Keratinocyte (primary cell): ENCODE data around the gene PMEPA1.

ENCODE experiments used
- CTCF ChIP-seq, 3 experiments: IDR thresholded peaks in 1 of 3; conservative IDR thresholded peaks in 1 of 3; optimal IDR thresholded peaks in 1 of 3; 2 replicates in 2 of 3; 3 replicates in 1 of 3; pipeline versions ENCODE3 to v1.5.1; 2011; ENCODE audit warnings: low read length in 3 of 3, mild to moderate bottlenecking in 3 of 3, moderate library complexity in 2 of 3, control low read depth in 1 of 3, inconsistent platforms in 1 of 3; ENCODE audit not compliant: insufficient read depth in 2 of 3; ENCODE audit errors: extremely low read depth in 1 of 3
- EZH2 ChIP-seq: IDR thresholded peaks from one replicate; pipeline ENCODE4 v1.6.1; 2012; ENCODE audit warnings: inconsistent platforms, mild to moderate bottlenecking, low read length, moderate library complexity

GRCh38 chr20:57660922-57661745 lies 48.7 kb downstream of the PMEPA1 start:
- no peak for TF ChIP-seq CTCF (optimal IDR thresholded peaks at IDR 0.05 in 1 of 3, IDR thresholded peaks at IDR 0.05 in 1 of 3, conservative IDR thresholded peaks at IDR 0.05 in 1 of 3; ENCODE audit: extremely low read depth in 1 of 3, insufficient read depth in 2 of 3, low read length in 3 of 3)
- no peak for TF ChIP-seq EZH2
